Measurements from ENCODE around the gene WDR7. TPM values are rescaled to one million over a fixed set of nuclear protein-coding genes. Genes with fewer than 3 reads are reported as not detected.

The WDR7 gene
- total and polyA plus RNA-seq, 2 of the 4 experiments (the other 2 are of a cell fraction), result 3.7 to 23.3 TPM

GRCh38 chr18:56959120-56959519 is 308.0 kb downstream of the WDR7 start:
- H3K9ac ChIP-seq (ENCODE audit: low read depth, low read length), result no peak overlapping the region
- no peak overlapping the region for H3K56ac ChIP-seq (ENCODE audit: extremely low read depth, insufficient read depth, low read length)
- H3K27ac ChIP-seq (ENCODE audit: insufficient read depth, low read length), result no peak overlapping the region
- H4K8ac ChIP-seq (ENCODE audit: low read depth in 2 of 2, low read length in 2 of 2), result no peak overlapping the region
- ChIA-PET CTCF (interaction anchor here (0.6 kb wide), 1 partner anchor 76 kb away, joined by 6 read pairs; no protein-coding TSS in a partner anchor), POLR2A (ENCODE audit: unreplicated experiment) (no interaction called here)
- intact Hi-C loops (cut with micrococcal nuclease) (no loop called here), dilution Hi-C loops (cut with HindIII; ENCODE audit: low sequenced_read_pairs, unreplicated experiment) (no loop called here), in situ Hi-C loops (cut with MboI; ENCODE audit: low sequenced_read_pairs) (no loop called here)
- no peak overlapping the region for H2BK5ac ChIP-seq (ENCODE audit: low read depth, low read length, poor library complexity, severe bottlenecking)
- no peaks in the 10 kb centered on the region; the same call in 1 of the 2 replicates for H3K9me1 ChIP-seq (ENCODE audit: insufficient read depth, low read length)
- no peaks in the 10 kb centered on the region for H3K9me3 ChIP-seq (ENCODE audit: control insufficient read depth, insufficient read depth, low read length)
- H3K4me1 ChIP-seq (ENCODE audit: control insufficient read depth, insufficient read depth, low read length), result peaks cover 2% of the 10 kb centered on the region
- no peak overlapping the region for H2BK15ac ChIP-seq (ENCODE audit: low read depth, low read length)
- no peak overlapping the region for H3K4me2 ChIP-seq (ENCODE audit: low read depth, low read length)
- H3K27me3 ChIP-seq (ENCODE audit: control insufficient read depth, insufficient read depth, low read length), result no peaks in the 10 kb centered on the region
- H3K36me3 ChIP-seq (ENCODE audit: control insufficient read depth, insufficient read depth, low read length), result no peaks in the 10 kb centered on the region
- no TSS peak for BruUV-seq (replicated peaks)
- H2BK120ac ChIP-seq (ENCODE audit: low read depth, low read length), result no peak overlapping the region
- H3K79me1 ChIP-seq (ENCODE audit: low read depth in 1 of 2, low read length in 2 of 2), result no peaks in the 10 kb centered on the region
- no peak overlapping the region for H3K4me3 ChIP-seq (ENCODE audit: insufficient read depth, low read depth, low read length)
- H3K4ac ChIP-seq (ENCODE audit: low read depth, low read length), result no peak overlapping the region
- TF ChIP-seq CHD1 (IDR thresholded peaks at IDR 0.05; ENCODE audit: low read depth, low read length) (no peak), MAFK (IDR thresholded peaks at IDR 0.05; ENCODE audit: low read depth, low read length) (no peak), SMC3 (IDR thresholded peaks at IDR 0.05; ENCODE audit: low read depth, low read length) (no peak), CTCF (conservative IDR thresholded peaks at IDR 0.05; ENCODE audit: low read depth, low read length) (no peak), RFX5 (IDR thresholded peaks at IDR 0.05; ENCODE audit: low read depth, low read length) (no peak), POLR2A (IDR thresholded peaks at IDR 0.05; ENCODE audit: low read depth, low read length) (no peak), FOS (IDR thresholded peaks at IDR 0.05; ENCODE audit: low read depth, low read length) (no peak), ELK1 (IDR thresholded peaks at IDR 0.05; ENCODE audit: borderline replicate concordance, low read depth, low read length) (no peak), BHLHE40 (IDR thresholded peaks at IDR 0.05; ENCODE audit: low read depth, low read length) (no peak), RAD21 (IDR thresholded peaks at IDR 0.05; ENCODE audit: low read length) (no peak)
- no peak overlapping the region for H3K23ac ChIP-seq (ENCODE audit: low read depth, low read length)
- no peak overlapping the region for H2AK5ac ChIP-seq (ENCODE audit: low read depth, low read length)
- no peak for DNase-seq
- H3K18ac ChIP-seq (ENCODE audit: low read depth, low read length), result no peak overlapping the region
- H2BK20ac ChIP-seq (ENCODE audit: low read depth, low read length), result no peak overlapping the region
- no peaks in the 10 kb centered on the region for H4K20me1 ChIP-seq (ENCODE audit: insufficient read depth, low read length)
- no peak overlapping the region for H4K91ac ChIP-seq (ENCODE audit: insufficient read depth, low read depth, low read length)
- H3K14ac ChIP-seq (replicated peaks; ENCODE audit: low read depth, low read length), result no peak overlapping the region
- no peak for ATAC-seq (ENCODE audit: low read depth)
- WGBS, 2 experiments (ENCODE audit: extremely low coverage in 2 of 2, insufficient read length in 1 of 2), result no CpG with 5 or more reads among the region's 3 CpGs
- H2AFZ ChIP-seq (replicated peaks; ENCODE audit: low read length, poor library complexity), result no peak overlapping the region
- H2AK9ac ChIP-seq (replicated peaks; ENCODE audit: low read depth, low read length, poor library complexity), result no peak overlapping the region
- no peak overlapping the region for H4K5ac ChIP-seq (ENCODE audit: low read depth, low read length)
